ENCODE data around the gene TBX5.

DNA sequence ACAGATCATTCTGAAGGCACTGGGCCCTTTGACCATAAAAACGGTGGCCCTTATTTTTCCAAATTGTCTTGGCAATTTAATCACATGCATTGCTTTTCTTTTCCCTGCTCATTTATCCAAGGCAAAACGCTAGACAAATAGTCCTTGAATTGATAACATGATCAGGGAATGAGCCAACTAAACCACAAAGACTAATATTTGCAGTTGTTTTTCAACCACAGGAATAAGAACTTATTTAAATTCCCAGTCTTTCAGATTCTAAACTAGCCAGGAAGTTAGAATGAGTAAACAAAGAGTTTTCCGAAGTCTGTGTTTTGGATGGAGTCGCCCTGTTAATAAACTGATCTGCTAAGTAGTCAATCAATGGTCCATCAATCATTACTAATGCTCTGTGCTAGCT is 14.9 kb downstream of the TBX5 start:
- TF ChIP-seq POLR2AphosphoS5 (IDR thresholded peaks at IDR 0.05; ENCODE audit: low read depth, low read length) (no peak), SIN3A (IDR thresholded peaks at IDR 0.05; ENCODE audit: borderline replicate concordance, insufficient read depth, low read length) (no peak)

Data from PFSK-1 (cell line).